Endothelial cell of umbilical vein (primary cell): ENCODE measurements around the gene KCNG3.

ENCODE experiments used
- EZH2 ChIP-seq: IDR thresholded peaks from 2 replicates; pipeline ENCODE4 v1.6.1; 2012; ENCODE audit warnings: borderline replicate concordance, low read depth, mild to moderate bottlenecking, moderate library complexity, low read length, inconsistent platforms; ENCODE audit not compliant: severe bottlenecking
- JUN ChIP-seq: IDR thresholded peaks from 2 replicates; pipeline ENCODE4 v1.6.1; 2011; ENCODE audit warnings: borderline replicate concordance, low read depth; ENCODE audit not compliant: insufficient read length, insufficient read depth
- POLR2AphosphoS5 ChIP-seq: IDR thresholded peaks from 2 replicates; pipeline ENCODE4 v1.6.1; 2012; ENCODE audit warnings: low read depth, mild to moderate bottlenecking, control low read depth, low read length, moderate library complexity; ENCODE audit not compliant: insufficient read depth
- TF ChIP-seq, protein P1 (sequence below): IDR thresholded peaks from 2 replicates; pipeline ENCODE4 v1.6.1; 2011; ENCODE audit not compliant: insufficient read depth, insufficient read length
- TF ChIP-seq, protein P2 (sequence below), 2 donors: IDR thresholded peaks; 1 replicate in 1 of 2; 2 replicates in 1 of 2; pipeline ENCODE4 v1.5.1; 2011; ENCODE audit warnings: low read length in 2 of 2, mild to moderate bottlenecking in 2 of 2, moderate library complexity in 2 of 2, control low read depth in 1 of 2, inconsistent platforms in 1 of 2, low read depth in 1 of 2; ENCODE audit not compliant: insufficient read depth in 1 of 2; ENCODE audit errors: extremely low read depth in 1 of 2

DNA sequence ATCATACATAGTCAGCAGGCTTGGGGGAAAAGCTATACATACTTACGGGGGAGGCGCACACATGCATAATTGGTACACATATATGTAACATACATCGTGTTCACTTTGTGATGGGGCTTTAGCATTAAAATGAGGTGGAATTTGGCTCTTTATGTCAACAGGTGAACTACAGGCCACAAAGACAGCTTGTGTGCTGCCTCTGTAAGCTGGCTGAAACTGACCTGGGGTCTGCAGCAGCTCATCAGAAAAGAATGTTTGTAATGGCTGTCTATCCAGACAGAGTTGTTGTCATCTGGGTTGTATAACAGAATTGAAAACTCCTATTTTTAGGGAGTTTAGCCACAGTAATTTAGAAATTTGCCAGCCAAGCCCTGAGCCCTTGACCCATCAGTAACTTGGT is 4.7 kb upstream of the KCNG3 start:
- TF ChIP-seq, protein P1, sequence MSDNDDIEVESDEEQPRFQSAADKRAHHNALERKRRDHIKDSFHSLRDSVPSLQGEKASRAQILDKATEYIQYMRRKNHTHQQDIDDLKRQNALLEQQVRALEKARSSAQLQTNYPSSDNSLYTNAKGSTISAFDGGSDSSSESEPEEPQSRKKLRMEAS = no peak
- TF ChIP-seq EZH2 = no peak
- no peak for TF ChIP-seq POLR2AphosphoS5
- TF ChIP-seq JUN = no peak
- TF ChIP-seq, protein P2, sequence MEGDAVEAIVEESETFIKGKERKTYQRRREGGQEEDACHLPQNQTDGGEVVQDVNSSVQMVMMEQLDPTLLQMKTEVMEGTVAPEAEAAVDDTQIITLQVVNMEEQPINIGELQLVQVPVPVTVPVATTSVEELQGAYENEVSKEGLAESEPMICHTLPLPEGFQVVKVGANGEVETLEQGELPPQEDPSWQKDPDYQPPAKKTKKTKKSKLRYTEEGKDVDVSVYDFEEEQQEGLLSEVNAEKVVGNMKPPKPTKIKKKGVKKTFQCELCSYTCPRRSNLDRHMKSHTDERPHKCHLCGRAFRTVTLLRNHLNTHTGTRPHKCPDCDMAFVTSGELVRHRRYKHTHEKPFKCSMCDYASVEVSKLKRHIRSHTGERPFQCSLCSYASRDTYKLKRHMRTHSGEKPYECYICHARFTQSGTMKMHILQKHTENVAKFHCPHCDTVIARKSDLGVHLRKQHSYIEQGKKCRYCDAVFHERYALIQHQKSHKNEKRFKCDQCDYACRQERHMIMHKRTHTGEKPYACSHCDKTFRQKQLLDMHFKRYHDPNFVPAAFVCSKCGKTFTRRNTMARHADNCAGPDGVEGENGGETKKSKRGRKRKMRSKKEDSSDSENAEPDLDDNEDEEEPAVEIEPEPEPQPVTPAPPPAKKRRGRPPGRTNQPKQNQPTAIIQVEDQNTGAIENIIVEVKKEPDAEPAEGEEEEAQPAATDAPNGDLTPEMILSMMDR (IDR thresholded peaks at IDR 0.05; ENCODE audit: extremely low read depth in 1 of 2, insufficient read depth in 1 of 2, low read depth in 1 of 2, low read length in 2 of 2) = no peak
